Pons (tissue), 1 donor: ENCODE measurements around the gene PRMT7.

ENCODE experiments used
- DNase-seq: peaks from one replicate; pipeline ENCODE4 v3.0.0-alpha.2; 2016; ENCODE audit warnings: low spot score

PRMT7 gene

DNA sequence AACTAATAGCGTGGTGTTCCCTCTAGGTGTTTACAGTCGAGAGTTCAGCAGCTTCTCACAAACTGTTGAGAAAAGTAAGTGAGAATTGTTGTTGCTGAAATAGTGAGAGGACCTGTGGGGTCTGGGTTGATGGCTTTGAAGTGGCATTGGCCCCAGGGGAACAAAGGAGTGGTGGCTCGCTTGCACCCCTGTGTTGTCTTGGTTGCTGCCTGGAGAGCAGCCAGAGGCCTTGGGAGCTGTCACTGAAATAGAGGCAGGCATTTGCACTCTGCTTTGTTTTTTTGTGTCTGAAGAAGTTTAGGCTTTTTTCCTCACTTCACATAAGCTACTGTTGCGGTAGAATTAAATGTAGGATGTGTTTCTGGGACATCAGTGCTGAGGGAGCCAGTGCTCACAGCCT is 36.8 kb downstream of the PRMT7 start:
- no peak for DNase-seq

DNA sequence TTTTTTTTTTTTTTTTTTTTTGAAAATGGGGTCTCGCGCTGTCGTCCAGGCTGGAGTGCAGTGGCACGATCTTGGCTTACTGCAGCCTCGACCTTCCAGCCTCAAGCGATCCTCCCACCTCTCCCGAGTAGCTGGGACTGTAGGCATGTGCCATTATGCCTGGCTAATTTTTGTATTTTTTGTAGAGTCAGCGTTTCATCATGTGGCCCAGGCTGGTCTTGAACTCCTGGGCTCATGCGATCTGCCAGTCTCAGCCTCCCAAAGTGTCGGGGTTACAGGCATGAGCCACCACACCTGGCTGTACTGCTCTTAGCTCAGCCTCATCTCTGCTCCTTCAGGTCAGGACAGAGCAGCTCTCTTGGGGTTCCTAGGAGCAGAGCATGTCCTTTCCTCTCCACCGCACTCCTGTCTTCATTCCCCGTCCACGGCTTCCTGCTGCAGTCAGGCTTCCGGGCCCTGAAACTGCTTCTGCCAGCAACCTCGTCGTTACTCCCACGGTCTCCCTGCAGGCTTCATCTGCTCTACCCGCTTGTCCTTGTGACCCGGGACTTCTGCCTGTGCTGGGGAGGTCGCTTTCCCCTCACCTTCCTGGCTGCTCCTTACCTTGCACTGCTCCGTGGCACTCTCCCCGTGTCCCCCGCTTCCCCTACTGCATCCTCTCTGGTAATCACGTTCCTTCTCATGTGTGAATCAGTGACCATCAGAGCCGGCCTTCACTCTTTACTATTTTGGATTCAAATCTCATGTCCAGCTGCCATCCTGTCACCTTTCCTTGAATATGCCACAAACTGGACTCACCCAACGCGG is 38.0 kb downstream of the PRMT7 start:
- no peak for DNase-seq

GRCh38 chr16:68349838-68350410 is 39.1 kb downstream of the PRMT7 start:
- DNase-seq = no peak

DNA sequence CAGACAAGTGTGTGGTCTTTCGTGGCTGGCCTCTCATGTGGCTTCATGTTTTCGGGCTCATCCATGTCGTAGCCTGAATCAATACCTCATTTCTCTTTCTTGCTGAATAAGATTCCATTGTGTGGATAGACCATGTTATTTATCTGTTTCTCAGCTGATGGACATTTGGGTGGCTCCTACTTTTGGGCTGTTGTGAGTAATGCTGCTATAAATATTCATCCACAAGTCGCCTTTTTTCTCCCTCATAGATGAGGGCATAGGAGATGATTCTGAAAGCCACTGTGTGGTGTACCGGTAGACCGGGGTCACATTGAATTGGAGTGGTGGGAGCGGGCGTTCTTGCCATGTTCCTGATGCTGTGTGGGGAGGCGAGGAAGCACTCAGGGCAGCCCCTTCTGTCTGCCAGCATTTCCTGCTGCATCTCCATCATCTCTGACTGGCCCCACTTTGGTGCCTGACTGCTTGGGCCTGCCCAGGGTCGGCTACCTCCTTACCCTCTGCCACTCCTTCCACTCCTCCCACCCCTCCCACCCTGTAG is 40.1 kb downstream of the PRMT7 start:
- DNase-seq = no peak

GRCh38 chr16:68351463-68351862 is 40.6 kb downstream of the PRMT7 start:
- DNase-seq = no peak

DNA sequence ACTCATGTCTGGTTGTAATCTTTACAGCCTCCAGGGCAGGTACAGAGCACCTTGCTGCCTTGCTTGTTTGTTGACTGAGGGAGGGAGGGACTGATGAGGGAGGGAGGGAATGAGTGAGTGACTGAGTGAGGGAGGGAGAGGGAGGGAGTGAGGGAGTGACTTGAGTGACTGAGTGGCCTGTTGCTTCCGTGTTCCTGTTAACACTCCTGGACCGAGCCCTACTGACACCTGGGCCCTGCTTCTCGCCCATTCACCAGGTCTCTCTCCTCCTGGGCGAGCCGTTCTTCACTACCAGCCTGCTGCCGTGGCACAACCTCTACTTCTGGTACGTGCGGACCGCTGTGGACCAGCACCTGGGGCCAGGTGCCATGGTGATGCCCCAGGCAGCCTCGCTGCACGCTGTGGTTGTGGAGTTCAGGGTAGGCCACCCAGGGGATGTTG is 41.2 kb downstream of the PRMT7 start:
- DNase-seq = no peak

GRCh38 chr16:68353366-68353765 is 42.5 kb downstream of the PRMT7 start:
- no peak for DNase-seq

- DNase-seq = no peak
Observed at GRCh38 chr16:68354816-68355215, 44.0 kb downstream of the PRMT7 start.

DNA sequence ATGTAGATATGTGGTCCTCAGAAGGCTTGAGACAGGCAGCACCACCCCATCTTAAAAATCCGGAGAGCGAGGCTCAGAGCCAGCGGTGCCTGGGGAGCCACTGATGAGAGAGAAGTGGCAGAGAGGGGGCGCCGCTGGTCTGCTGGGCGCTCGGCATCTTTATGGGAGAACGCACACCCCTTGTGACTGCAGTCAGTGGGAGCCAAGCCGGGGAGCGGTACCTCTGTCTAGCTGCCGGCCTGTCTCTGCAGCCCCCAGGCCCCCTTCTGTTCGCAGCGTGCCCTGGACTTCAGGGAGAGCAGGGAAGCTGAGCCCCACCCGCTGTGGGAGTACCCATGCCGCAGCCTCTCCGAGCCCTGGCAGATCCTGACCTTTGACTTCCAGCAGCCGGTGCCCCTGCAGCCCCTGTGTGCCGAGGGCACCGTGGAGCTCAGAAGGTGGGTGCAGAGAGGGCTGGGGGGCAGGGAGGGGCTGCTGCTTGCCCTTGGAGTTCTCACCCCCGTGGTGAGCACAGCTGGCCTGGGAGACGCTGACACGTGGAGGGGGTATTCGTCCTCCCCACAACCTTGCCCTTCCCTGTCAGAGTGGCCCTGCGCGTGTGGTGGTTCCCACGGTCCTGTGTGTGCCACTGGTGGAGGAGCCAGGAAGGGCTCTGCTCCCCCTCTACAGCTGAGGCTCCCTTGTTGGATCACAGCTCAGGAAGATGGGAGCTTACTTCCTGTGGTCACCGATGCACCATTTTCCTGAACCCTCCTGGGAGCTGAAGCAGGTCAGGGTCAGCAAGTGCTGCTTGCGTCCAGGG is 44.8 kb downstream of the PRMT7 start:
- DNase-seq = no peak

GRCh38 chr16:68356249-68356918 is 45.6 kb downstream of the PRMT7 start:
- DNase-seq = peak; percentile 38

GRCh38 chr16:68356919-68357286 is 46.1 kb downstream of the PRMT7 start:
- no peak for DNase-seq

GRCh38 chr16:68357521-68357922 is 46.7 kb downstream of the PRMT7 start:
- DNase-seq = no peak

- DNase-seq = no peak
Observed at GRCh38 chr16:68357923-68358322, 47.1 kb downstream of the PRMT7 start.

- no peak for DNase-seq
Observed at GRCh38 chr16:68358951-68359350, 48.1 kb downstream of the PRMT7 start.

DNA sequence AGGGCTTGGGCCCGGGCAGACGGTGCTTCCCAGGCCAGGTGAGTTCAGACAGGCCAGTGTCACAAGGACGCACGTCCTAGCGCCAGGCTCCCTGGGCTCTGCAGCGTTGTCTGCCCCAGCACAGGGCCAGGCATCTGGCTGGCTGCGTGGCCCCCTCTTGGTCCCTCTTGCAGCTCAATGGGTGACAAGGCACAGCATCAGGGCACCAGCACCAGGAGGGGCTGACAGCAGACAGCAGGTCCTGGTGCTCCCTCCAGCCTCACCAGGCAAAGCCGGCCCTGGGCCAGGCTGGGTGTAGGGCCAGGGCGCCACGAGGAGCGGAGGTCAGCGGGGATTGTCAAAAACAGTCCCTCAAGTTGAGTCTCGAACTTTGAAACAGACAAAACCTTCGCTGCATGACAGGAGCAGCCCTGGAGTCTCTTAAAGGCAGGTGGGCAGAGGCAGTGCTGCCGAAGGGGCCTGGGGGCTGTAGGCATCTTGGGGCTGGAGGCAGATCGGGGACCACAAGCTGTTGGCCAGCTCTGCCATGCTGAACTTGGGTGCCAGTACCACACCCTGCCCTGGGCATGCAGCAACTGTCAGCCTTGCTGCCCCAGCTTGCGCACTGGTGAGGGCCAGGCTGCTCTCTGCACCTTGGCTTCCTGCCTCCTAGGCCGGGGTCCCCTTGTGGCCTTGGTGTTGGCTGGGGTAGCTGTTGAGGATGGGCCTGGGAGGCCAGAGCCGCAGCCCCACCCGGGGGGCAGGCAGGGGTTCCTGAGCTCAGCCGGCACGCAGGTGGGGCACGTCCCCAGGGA is 48.8 kb downstream of the PRMT7 start:
- DNase-seq = no peak

GRCh38 chr16:68360547-68360946 is 49.7 kb downstream of the PRMT7 start:
- DNase-seq = no peak

- DNase-seq = no peak
Observed at GRCh38 chr16:68360956-68361355, 50.1 kb downstream of the PRMT7 start.

- no peak for DNase-seq
Observed at GRCh38 chr16:68361485-68361884, 50.7 kb downstream of the PRMT7 start.

- DNase-seq = no peak
Observed at GRCh38 chr16:68362262-68362913, 51.6 kb downstream of the PRMT7 start.

GRCh38 chr16:68362947-68363657 is 52.3 kb downstream of the PRMT7 start:
- no peak for DNase-seq
